HG03064 (cell line): Measurements from ENCODE around the gene RFFL.
A peak's percentile ranks its signal among the peaks of the same experiment; 100 is the strongest.
"Not testable (repeated sequence)": the region's sequence is repeated elsewhere in the genome, so short reads cannot be mapped to it uniquely, and the experiment has no call there.

Experiments used
- ATAC-seq: cut with Tn5 transposase; IDR thresholded peaks from one replicate; pipeline ENCODE4 v1.9.1; 2021; ENCODE audit warnings: low read depth; ENCODE audit not compliant: unreplicated experiment

The RFFL gene

DNA sequence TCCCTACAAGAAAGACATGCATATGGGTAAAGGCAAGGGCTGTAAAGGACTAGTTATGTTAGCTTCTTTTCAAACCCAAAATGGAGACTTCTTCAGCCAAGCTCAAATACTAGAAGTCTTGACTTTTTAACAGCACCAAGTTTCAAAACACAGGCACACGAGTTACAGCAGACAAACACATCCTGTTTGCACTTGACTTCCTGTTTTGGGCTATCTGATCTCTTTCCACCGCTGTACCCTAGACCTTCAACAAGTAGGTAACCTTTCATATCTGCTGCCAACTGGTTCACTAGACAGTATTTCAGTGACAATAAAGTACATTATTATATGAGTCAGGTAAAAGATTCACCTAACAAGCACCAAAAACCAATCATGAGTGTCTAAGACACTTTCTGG is 12.3 kb downstream of the RFFL start:
- peak; percentile 45 for ATAC-seq

DNA sequence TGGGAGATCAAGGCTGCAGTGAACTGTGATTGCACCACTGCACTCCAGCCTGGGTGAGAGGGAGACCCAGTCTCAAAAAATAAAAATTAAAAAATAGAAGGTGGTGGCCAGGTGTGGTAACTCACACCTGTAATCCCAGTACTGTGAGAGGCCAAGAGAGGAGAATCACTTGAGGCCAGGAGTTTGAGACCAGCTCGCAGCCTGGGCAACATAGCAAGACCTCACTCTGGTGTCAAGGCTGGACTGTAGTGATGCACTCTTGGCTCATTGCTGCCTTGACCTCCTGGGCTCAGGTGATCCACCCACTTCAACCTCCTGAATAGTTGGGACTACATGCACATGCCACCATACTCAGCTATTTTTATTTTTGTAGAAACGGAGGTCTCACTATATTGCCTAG is 13.3 kb downstream of the RFFL start:
- ATAC-seq, result no peak

DNA sequence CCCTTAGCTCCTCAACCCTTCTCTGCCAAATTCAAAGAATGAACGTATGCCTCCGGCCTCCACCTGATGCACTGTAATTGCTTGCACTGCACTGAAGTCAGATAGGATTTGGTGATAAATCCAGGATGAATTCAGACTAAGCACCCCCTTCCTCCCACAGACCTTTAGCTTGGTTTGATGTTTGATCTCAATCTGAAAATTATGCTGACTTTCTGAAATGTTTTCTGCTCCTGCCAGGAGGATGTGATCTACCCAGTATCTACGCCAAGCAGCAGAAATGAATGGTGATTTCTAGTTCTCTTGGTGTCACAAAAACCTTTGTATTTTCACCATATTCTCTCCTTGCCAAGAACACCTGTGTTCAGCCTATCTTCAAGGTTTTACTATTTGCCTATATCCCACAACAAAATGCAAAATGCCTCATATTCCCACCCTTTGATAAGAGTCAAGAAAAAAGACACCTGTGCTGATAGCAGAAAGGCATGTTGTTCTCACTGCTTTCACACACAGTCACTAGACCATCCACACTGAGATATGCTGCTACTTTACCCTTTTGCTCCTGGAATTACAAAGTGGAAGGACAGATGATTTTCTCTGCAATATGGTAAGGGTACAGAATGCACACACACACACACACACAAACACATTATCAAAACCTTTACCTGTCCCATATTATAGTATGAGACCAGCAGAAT is 14.7 kb downstream of the RFFL start:
- ATAC-seq, result no peak

DNA sequence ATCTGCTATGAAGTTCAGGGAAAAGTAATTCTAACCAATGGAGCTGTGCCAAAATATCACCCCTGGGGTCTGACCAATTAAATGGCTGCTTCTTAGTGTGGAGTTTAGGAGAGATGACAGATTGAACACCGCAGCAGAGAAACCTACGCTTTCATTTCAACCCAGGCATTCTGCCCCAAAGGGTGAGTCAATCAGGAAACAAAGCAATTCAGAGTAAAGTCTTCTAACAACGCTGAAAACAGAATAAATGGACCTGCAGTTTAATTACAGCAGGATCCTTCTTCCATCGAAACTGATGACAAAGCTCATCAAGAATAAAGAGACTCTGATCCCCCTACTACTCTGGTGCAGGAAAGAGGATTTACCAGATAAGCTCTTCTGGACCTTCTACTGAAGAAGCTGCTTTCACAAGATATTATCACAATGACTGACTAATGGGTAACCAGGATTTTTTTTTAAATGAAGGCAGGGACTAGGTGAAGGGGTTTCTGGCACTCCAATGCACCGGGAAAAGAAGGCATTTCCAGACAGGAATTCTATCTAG is 16.7 kb downstream of the RFFL start:
- no peak for ATAC-seq

DNA sequence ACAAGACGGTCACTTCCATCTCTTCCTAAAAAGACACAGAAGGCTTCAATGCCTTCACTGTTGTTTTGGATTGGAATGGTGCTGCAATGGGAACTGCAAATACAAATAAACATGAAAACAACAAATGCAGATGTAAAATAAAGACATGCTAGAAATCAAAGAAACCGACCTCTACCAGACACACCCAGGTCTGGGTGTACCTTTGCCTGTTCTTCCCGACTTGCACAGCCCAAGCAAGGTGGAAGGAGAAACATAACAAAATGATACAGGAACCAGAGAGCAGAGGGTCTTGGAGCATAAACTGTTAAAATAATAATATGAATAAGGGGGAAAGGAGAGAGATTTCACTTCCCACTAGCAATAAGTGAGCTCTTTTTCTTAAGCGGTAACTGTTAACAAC is 17.3 kb downstream of the RFFL start:
- no peak for ATAC-seq

DNA sequence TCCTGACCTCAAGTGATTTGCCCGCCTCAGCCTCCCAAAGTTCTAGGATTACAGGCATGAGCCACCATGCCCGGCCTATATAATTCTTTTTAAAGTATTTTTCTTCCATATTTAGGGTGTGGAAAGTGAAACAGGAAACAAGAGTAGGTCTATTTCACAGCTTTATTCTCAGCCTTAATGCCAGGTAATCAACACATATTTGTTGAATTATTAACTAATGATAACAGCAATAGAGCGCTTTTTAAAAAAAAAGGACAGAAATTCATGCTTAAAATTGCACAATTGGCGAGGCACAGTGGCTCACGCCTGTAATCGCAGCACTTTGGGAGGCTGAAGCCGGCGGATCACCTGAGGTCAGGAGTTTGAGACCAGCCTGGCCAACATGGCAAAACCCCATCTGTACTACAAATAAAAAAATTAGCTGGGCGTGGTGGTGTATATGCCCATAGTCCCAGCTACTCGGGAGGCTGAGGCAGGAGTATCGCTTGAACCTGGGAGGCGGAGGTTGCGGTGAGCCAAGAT is 18.0 kb downstream of the RFFL start:
- ATAC-seq, result not testable (repeated sequence)

DNA sequence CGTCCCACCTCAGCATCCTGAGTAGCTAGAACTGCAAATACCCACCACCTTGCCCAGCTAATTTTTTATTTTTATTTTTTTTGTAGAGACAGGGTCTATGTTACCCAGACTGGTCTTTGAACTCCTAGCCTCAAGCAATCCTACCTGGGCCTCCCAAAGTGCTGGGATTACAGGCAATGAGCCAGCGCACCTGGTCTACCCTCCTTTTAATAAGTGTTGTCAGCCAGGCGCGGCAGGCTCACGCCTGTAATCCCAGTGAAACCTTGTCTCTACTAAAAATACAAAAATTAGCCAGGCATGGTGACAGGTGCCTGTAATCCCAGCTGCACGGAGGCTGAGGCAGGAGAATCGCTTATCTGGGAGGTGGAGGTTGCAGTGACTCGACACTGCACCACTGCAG is 19.3 kb downstream of the RFFL start:
- no peak for ATAC-seq

DNA sequence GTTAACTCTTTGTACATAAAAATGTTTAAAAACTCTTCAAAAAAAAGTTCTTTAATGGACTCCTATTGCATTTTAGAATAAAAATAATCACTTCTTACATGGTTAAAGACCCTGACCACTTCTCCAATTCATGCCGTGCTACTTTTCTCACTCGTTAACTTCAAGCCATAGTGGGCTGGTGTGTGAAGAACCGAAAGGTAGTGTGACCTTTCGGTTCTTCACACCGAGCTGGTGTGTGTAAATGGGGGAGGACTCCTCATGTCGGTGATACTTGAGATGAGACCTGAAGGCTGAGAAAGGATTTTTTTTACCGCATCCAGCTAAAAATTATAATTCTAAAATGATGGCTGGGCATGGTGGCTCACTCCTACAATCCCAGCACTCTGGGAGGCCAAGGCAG is 22.1 kb downstream of the RFFL start:
- no peak for ATAC-seq

DNA sequence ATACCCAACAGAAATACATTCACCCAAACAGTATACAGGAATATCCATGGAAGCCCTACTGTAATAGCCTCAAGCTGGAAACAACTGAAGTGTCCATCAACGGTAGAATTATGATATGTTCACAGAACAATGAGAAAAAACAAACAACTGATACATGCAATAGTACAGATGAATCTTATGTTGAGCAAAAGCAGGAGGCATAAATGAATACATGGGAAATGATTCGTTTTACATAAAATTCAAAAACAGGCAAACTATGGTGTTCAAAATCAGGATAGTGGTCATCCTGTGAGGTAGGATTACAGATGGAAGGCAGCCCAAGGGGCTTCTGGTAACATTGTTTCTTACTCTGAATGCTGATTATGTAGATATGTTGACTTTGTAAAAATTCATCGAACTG is 25.1 kb downstream of the RFFL start:
- no peak for ATAC-seq

DNA sequence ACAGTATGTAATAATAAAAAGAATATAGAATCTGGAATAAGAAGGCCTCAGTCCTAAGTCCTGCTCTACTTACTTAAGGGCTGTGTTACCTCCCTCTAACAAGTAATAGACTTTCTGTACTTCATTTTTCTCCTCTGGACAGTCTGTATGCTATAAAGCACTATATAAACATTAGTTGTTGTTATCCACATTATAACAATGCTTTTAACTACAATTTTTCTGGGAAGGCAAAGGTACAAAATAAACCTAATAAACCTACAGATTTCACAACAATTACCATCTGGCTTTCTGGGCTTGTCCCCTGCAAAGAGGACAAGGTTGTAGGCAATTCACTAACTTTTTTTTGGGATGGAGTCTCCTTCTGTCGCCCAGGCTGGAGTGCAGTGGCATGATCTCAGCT is 32.7 kb downstream of the RFFL start:
- no peak for ATAC-seq

DNA sequence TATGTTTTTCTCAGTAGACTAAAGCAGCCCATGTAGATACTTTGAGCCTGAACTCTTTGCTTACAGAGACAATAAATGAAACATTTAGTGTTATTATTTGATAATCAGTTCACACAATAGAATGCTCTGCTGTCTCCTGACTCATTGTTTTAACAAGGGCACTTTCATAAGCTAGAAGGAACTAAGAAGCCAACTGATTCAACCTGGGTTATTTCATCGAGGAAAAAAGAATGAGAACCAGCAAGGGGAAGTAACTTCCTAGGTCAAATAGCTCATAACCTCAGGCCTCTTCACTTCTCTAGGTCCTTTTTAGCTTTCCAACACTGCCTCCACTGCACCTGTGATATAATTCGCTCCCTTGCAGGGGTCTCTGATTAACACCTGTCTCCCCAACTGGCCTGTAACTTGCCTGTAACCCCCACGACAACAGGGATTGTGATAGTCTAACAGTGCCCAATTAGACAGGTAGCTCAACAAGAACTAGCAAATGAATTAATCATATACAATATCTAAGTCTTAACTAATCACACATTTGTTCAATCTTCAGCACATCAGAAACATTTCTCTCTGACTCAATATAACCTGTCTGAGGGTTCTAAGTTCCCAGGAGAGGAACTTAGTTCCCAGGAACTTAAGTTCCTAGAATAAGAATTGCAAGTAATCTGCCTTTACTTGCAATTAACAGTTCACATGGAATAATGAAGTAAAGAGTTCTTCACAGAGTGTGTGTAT is 34.8 kb downstream of the RFFL start:
- ATAC-seq, result no peak

DNA sequence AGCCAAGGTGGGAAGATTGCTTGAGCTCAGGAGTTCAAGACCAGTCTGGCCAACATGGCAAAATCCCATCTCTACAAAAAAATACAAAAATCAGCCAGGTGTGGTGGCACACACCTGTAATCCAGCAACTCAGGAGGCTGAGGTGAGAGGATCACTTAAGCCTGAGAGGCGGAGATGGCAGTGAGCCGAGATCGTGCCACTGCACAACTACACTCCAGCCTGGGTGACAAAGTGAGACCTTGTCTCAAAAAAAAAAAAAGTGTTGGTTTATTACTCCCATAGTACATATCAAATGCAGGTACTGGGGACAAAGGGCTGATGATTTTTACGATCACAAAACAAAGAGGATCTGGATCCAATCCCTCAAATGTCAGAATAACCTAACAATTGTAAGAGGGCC is 35.4 kb downstream of the RFFL start:
- not testable (repeated sequence) for ATAC-seq

DNA sequence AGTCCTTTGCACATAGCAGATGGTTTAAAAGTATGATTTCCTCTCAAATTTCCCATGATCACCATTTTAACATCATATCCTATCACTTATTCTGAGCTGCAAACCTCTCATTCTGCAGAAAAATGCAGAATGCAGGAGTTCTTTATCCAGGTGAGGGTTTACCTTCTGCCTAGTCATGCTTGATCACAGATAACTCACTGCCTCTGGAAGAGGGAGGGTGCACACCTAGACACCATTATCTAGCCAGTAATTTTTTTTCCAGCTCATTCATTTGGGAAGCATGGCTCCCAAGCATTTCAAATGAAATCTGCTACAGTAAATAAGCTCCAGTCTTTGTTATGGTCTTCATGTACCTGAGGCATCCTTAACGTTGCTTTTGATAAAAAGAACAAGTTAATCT is 38.0 kb downstream of the RFFL start:
- ATAC-seq, result no peak

DNA sequence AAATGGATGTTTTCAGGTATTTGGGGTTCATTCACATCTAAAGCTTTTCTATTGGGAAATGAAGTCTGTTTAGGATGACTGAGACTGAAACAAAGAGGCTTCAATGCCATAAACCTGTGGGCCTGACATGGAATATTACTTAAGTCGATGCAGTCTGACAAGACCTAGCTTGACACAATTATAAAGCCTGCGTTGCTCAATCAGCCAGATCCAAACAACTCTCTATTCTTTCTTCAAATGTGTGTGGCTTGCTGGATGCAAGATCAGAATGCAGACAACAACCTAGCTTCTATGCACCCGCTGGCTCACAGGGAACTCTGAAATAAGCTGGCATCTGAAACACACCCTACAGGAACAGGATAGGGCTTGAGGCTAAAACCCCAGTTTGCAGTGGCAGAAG is 40.0 kb downstream of the RFFL start:
- no peak for ATAC-seq

DNA sequence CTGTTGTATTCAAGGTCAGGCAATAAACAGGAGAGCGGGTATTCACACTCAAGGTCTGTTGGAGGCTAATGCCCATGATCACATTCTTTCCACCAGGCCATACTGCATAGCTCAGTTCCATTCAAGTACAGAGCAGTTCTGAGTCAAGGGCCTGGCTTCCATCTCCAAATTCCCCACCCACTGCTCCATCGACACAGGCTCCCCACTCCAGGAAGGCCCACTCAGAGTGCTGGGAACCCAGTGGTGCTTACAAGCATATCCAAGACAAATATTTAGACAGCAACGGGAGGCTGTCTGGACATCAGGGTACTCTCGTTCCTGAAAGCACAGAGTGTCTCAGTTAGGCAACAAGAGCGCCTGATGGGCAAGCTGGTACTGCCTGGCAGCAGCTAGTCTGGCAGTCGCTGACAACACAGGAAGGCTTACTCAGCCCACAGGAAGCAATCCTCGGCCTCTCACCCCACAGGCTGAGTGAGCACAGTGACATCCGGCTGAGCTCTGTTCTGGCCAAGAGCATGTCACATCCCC is 40.9 kb downstream of the RFFL start:
- ATAC-seq, result no peak

DNA sequence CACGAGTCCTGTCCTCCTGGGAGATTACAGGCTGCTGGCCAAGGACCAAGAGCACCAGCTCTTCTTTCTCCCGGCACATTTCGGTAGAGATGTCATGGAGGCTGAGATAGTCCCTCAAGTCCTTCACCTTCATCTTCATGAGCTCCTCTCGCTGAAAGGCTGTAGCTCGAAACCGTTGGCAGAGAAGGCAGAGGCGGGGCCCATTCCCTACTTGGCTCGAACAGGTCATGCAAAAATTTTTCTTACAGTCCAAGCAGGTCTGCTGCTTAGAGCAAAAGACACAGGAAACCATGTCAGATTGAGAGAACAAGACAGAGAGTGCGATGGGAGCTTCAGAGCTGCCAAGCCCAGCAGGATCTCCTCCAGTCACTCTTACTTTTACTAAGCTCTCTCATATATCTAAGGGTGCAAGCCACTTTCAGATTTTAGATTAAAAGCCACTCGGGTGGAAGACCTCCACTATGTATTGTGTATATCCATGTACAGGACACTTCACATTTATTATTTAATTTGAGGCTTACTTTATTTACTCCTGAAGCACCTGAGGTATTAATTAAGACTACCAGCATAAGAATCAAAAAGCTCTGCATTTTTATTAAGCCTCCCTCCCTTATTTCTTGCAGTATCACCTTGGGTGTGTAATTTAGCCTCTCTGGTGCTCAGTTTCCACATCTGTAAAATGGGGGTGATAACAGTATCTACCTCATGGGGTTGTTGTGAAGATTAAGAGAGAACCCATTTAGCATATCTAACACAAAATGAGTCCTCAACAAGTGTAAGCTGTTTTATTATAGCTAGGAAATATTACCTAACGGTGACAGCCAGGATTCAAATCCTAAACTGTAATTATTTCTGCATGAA is 41.8 kb downstream of the RFFL start:
- ATAC-seq, result no peak

DNA sequence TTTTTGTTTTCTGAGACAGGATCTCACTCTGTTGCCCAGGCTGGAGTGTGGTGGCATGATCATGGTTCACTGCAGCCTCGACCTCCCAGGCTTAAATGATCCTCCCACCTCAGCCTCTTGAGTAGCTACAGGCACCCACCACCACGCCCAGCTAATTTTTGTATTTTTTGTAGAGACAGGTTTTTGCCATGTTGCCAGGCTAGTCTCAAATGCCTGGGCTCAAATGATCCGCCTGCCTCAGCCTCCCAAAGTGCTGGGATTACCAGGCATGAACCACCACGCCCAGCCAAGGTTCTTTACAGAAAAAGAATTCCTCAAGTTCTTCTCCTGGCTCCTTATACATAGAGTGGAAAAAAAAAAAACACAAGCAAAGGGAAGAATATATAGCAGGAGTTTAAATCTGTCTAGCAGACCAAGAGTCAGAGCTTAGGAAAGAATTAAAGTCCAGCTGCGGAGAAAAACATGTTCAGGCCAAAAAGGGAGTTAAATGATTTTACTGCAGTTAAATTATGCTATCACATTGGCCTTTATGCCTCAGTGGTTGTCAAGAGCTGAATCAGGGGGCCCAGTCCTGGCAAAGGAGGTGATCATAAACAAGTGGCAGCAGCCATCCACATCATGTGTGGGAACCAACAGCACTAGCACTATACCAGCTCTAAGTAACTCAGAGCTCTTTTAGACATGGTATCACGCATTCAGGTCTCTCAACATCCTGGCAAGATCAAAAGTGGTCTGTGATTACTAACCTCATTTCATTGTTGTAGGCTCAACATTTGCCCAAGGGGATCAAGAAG is 43.9 kb downstream of the RFFL start:
- ATAC-seq, result no peak

DNA sequence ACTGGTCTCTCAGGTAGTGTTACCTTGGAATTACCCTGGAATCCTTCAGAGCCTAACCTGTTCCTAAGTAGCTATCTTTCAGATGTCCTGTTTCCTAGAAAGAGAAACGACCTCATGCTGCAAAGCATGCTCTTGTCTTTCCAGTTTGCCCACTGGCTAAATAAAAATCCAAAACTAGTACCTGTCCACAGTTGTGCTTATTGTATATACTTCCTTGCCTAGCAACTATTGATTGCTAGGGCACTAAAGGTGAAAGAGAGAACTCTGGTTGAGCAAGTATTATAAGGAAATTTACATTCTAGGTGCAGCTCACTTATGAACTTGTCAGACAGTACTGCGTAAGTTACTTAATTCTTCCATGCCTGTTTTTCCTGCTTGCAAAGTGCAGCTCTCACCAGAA is 44.7 kb downstream of the RFFL start:
- ATAC-seq, result no peak

DNA sequence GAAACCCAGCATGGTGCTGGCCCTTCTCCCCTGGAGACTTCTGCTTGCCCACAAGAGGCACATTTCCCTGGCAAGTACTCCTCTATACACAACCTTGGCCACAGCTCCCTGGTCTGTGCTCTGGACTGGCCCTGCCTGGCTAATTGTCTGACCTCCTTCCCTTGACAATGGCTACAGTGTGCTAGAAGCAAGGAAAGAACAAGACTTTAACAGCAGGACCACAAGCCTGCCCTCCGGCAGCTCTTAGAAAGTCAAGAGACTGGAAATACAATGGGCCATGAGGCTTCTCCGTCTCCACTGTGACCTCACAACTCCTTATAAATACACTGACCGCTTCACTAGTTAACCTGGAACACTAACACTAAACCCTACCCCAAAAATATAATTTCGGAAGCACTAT is 46.5 kb downstream of the RFFL start:
- ATAC-seq, result no peak

DNA sequence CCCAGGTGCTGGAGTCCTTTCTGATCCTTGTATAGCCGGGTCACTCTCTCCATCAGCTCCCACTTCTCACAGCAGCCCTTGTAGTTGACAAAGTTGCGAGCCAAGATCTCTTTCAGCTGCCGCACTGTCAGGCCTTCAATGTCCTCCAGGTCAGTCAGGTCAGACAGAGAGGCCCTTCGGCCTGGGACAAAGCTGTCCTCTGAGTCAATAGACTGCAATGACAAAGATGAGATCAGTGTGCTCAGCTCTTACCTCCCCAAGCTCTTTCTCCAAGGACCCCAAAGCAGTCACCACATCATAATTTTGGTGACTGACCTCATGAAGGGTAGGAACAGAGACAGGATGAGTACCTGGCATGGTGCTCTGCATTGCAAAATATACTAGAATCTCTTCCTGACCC is 47.1 kb downstream of the RFFL start:
- no peak for ATAC-seq
